NB4 (cell line): ENCODE data around the gene ERP29.

Source experiments
- DNase-seq: peaks from one replicate; pipeline ENCODE4 v3.0.0; 2010; ENCODE audit warnings: low read depth
- H3K4me3 ChIP-seq: one replicate; pipeline ENCODE4 v1.5.1; 2011; ENCODE audit warnings: mild to moderate bottlenecking, low read depth, low read length, moderate library complexity
- CTCF ChIP-seq: IDR thresholded peaks from one replicate; pipeline ENCODE4 v1.5.1; 2012; ENCODE audit warnings: low read depth, low read length
- MAX ChIP-seq: IDR thresholded peaks from 2 replicates; pipeline ENCODE4 v1.6.1; 2011; ENCODE audit warnings: low read depth, low read length
- MYC ChIP-seq: IDR thresholded peaks from 2 replicates; pipeline ENCODE4 v1.6.1; 2011; ENCODE audit warnings: low read depth, low read length
- POLR2A ChIP-seq: IDR thresholded peaks from 2 replicates; pipeline ENCODE4 v1.6.1; 2011; ENCODE audit warnings: mild to moderate bottlenecking; ENCODE audit not compliant: insufficient read length; ENCODE audit errors: extremely low read depth

The ERP29 gene

GRCh38 chr12:112022241-112023016 is 9.2 kb downstream of the ERP29 start:
- no peak for TF ChIP-seq MYC
- TF ChIP-seq CTCF: no peak
- no peak for TF ChIP-seq POLR2A
- no peak for TF ChIP-seq MAX
- DNase-seq: no peak
- H3K4me3 ChIP-seq: no peak overlapping the region

- no peak for DNase-seq
Observed at GRCh38 chr12:112023759-112024396, 10.7 kb downstream of the ERP29 start.

GRCh38 chr12:112025808-112026375 is 12.7 kb downstream of the ERP29 start:
- no peak for DNase-seq
- TF ChIP-seq CTCF (no peak), MYC (no peak), POLR2A (no peak), MAX (no peak)
- no peak overlapping the region for H3K4me3 ChIP-seq

More at GRCh38 chr12:112023759-112024396, 10.7 kb downstream of the ERP29 start:
- no peak overlapping the region for H3K4me3 ChIP-seq
- no peak for TF ChIP-seq MYC
- TF ChIP-seq POLR2A: no peak
- TF ChIP-seq CTCF: no peak
- TF ChIP-seq MAX: no peak

GRCh38 chr12:112029301-112029700 is 16.1 kb downstream of the ERP29 start:
- no peak overlapping the region for H3K4me3 ChIP-seq
- peak; percentile 78 for DNase-seq
- no peak for TF ChIP-seq MAX
- no peak for TF ChIP-seq CTCF
- TF ChIP-seq MYC: no peak
- no peak for TF ChIP-seq POLR2A

- DNase-seq: no peak
- TF ChIP-seq MAX (no peak), CTCF (no peak), MYC (no peak), POLR2A (no peak)
- H3K4me3 ChIP-seq: no peak overlapping the region
Observed at GRCh38 chr12:112031472-112031871, 18.2 kb downstream of the ERP29 start.
